T-cell (primary cell): ENCODE data around the gene GPC5. TPM values are rescaled to one million over a fixed set of nuclear protein-coding genes. Genes with fewer than 3 reads are reported as not detected.

Experiments used
- ATAC-seq, 4 experiments: fragments of 200-7000 bp in 3 of 4; fragments of 150-1000 bp in 1 of 4; cut with Tn5 transposase; replicated peaks in 1 of 4; 1 replicate in 3 of 4; 2 replicates in 1 of 4; pipeline ENCODE4 v1.10.0; 2021; ENCODE audit warnings: moderate library complexity in 3 of 4, mild to moderate bottlenecking in 2 of 4, moderate number of reproducible peaks in 1 of 4
- CTCF ChIA-PET, 2 donors: fragments of 300-600 bp; sonication (Branson Sonifier 250); formaldehyde crosslinking; loops; one replicate each; lab custom pipeline; 2022; ENCODE audit warnings: antibody characterized with exemption in 2 of 2; lab: Charles Lee
- POLR2A ChIA-PET, 2 donors: fragments of 300-600 bp; sonication (Branson Sonifier 250); formaldehyde crosslinking; loops; one replicate each; lab custom pipeline; 2022; ENCODE audit warnings: antibody characterized with exemption in 2 of 2; lab: Charles Lee
- DNase-seq, 35 experiments: peaks; one replicate each; pipeline versions ENCODE4 v3.0.0 to v3.0.0-alpha.2; 2013 to 2023
- H3K27ac ChIP-seq: one replicate; pipeline ENCODE4 v1.5.1; 2013; ENCODE audit warnings: low read length
- H3K27me3 ChIP-seq, 2 experiments: replicated peaks in 1 of 2; 1 replicate in 1 of 2; 2 replicates in 1 of 2; pipeline versions ENCODE4 v1.6.1 to v1.7.0; 2013; ENCODE audit warnings: low read length in 1 of 2, mixed read lengths in 1 of 2; ENCODE audit not compliant: control insufficient read depth in 2 of 2, insufficient read depth in 2 of 2; ENCODE audit errors: extremely low read depth in 1 of 2
- H3K36me3 ChIP-seq, 2 donors: 1 replicate in 1 of 2; 2 replicates in 1 of 2; pipeline versions ENCODE4 v1.6.1 to v1.7.0; 2013; ENCODE audit warnings: low read length in 1 of 2; ENCODE audit not compliant: control insufficient read depth in 2 of 2, insufficient read depth in 1 of 2; ENCODE audit errors: extremely low read depth in 1 of 2
- H3K4me1 ChIP-seq, 2 experiments: 1 replicate in 1 of 2; 2 replicates in 1 of 2; pipeline versions ENCODE4 v1.6.1 to v1.7.0; 2013; ENCODE audit warnings: low read length in 2 of 2, mixed read lengths in 1 of 2; ENCODE audit not compliant: insufficient read depth in 2 of 2, control insufficient read depth in 1 of 2; ENCODE audit errors: extremely low read depth in 1 of 2
- H3K4me3 ChIP-seq, 2 donors: 1 replicate in 1 of 2; 2 replicates in 1 of 2; pipeline versions ENCODE4 v1.5.1 to v1.7.0; 2013; ENCODE audit warnings: mild to moderate bottlenecking in 2 of 2, low read length in 1 of 2, moderate library complexity in 1 of 2; ENCODE audit not compliant: control insufficient read depth in 1 of 2; ENCODE audit errors: extremely low read depth in 1 of 2
- H3K9me3 ChIP-seq: 2 replicates; pipeline ENCODE4 v1.7.0; 2013
- H3K27ac Mint-ChIP-seq, 2 donors: one replicate each; pipeline ENCODE4 v1.8.0; 2020 to 2021; ENCODE audit warnings: mild to moderate bottlenecking in 2 of 2, mixed read lengths in 2 of 2
- H3K27me3 Mint-ChIP-seq, 2 donors: one replicate each; pipeline ENCODE4 v1.8.0; 2021 to 2022; ENCODE audit warnings: mixed read lengths in 2 of 2
- H3K36me3 Mint-ChIP-seq: one replicate; pipeline ENCODE4 v1.8.0; 2021; ENCODE audit warnings: mixed read lengths
- H3K4me1 Mint-ChIP-seq, 3 donors: one replicate each; pipeline ENCODE4 v1.8.0; 2020 to 2022; ENCODE audit warnings: mixed read lengths in 3 of 3, mild to moderate bottlenecking in 1 of 3
- H3K4me3 Mint-ChIP-seq, 3 donors: one replicate each; pipeline ENCODE4 v1.8.0; 2020 to 2022; ENCODE audit warnings: mild to moderate bottlenecking in 3 of 3, mixed read lengths in 3 of 3, moderate library complexity in 3 of 3
- H3K9me3 Mint-ChIP-seq, 3 donors: one replicate each; pipeline ENCODE4 v1.8.0; 2020 to 2022; ENCODE audit warnings: mixed read lengths in 3 of 3
- WGBS: methylation state at CpG from one replicate; pipeline ENCODE4 v1.1.5; 2013; ENCODE audit warnings: missing lambda C conversion rate; ENCODE audit not compliant: insufficient coverage; 5-methylcytosine and 5-hydroxymethylcytosine counted together
- total RNA-seq, 35 experiments: library from RNA in 6 of 35; stranded (reverse) in 6 of 35; fragments of 120-200 nt in 1 of 35; gene quantifications; one replicate each; pipeline versions ENCODE4 v1.2.1 to v1.2.4 and lab custom pipeline; 2013 to 2026

The GPC5 gene
- total RNA-seq, 5 donors from 2014 or later (not counting 1 experiment from before 2014, with no cell fraction given), result 0.12 to 0.39 (median 0.26) TPM

DNA sequence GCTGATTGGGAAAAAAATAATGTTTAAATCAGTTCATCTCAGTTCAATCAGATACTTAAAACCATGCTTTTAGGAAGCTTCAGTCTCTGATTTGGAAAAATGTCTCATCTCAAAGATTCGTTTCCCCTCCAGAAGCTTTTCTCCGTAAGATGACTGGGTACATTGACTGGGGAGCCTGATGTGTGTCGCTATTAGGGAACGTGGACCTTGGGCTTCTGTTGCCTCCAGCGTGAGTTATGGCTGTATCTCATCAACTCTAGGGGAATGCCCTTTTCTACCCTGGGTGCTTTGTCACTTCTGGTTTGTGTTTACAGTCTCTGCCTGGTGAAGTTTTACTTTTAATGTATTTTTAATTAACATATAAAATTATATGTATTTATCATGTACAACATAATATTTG, 1192.7 kb downstream of the GPC5 start:
- no peak overlapping the region for H3K27ac ChIP-seq
- H3K9me3 ChIP-seq, result no peaks in the 10 kb centered on the region
- DNase-seq (no peak), ATAC-seq (no peak)
- Mint-ChIP-seq H3K4me1 (no peaks in the 10 kb centered on the region), H3K36me3 (no peaks in the 10 kb centered on the region), H3K27me3 (no peaks in the 10 kb centered on the region), H3K27ac (no peak overlapping the region), H3K9me3 (peaks cover 6 to 42% (median 30%) of the 10 kb centered on the region in 3 donors), H3K4me3 (no peak overlapping the region)
- ChIA-PET CTCF (no interaction called here), POLR2A (no interaction called here)
- no peaks in the 10 kb centered on the region for H3K36me3 ChIP-seq
- no peaks in the 10 kb centered on the region for H3K27me3 ChIP-seq
- WGBS, result 59% methylated on average over 5 of the region's 5 CpGs
- H3K4me1 ChIP-seq, result no peaks in the 10 kb centered on the region
- H3K4me3 ChIP-seq, result no peak overlapping the region

DNA sequence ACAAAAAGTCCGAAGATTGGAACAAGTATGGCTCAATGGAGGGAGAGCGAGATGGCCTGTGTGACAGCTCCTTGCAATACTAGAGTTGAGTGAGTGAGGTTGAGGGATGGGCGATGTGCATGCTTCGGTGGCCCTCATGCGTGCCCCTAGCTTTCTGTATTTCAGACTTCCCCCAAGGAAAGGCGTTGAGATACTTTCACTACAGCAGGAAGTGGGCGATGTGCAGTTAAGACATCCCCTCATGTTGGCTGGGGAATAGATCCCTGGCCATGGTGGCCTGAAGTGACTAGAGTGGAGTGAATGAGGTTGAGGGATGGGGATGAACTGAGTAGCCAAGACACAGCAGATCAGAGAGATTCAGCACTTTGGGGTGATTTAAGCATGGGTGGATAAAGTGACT, 1194.3 kb downstream of the GPC5 start:
- Histone ChIP-seq H3K27ac (no peak overlapping the region), H3K4me3 (no peak overlapping the region), H3K9me3 (no peaks in the 10 kb centered on the region), H3K4me1 (no peaks in the 10 kb centered on the region), H3K27me3 (no peaks in the 10 kb centered on the region), H3K36me3 (no peaks in the 10 kb centered on the region)
- WGBS, result 89% methylated on average over 3 of the region's 7 CpGs
- H3K27me3 Mint-ChIP-seq, result no peaks in the 10 kb centered on the region
- no peak overlapping the region for H3K27ac Mint-ChIP-seq
- no peak for ATAC-seq
- H3K4me3 Mint-ChIP-seq, result no peak overlapping the region
- H3K9me3 Mint-ChIP-seq, result peaks cover 6 to 35% (median 30%) of the 10 kb centered on the region in 3 donors
- no peaks in the 10 kb centered on the region for H3K4me1 Mint-ChIP-seq
- POLR2A ChIA-PET, result no interaction called here
- DNase-seq, result no peak
- CTCF ChIA-PET, result no interaction called here
- no peaks in the 10 kb centered on the region for H3K36me3 Mint-ChIP-seq

DNA sequence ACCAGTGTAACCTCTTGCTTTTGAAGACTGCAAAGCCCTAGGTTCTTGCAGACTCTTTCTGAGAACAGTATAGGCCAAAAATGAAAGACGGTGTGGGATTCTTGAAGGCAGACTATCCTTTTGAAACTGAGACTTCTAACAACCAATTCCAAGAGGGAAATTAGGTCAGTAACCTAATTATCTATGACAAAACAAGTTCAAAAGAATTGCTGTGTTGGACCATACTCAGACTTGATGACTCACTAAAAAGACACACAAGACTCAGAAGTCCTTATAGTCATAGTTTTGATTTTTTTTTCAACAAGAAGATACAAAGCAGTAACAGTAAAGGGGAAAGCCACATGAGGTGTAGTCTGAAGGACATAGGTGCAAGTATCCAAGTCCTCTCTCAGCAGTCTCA, 1204.1 kb downstream of the GPC5 start:
- Mint-ChIP-seq H3K4me1 (no peaks in the 10 kb centered on the region), H3K36me3 (no peaks in the 10 kb centered on the region), H3K27me3 (no peaks in the 10 kb centered on the region), H3K27ac (no peak overlapping the region), H3K4me3 (no peak overlapping the region), H3K9me3 (peaks cover 3 to 11% (median 10%) of the 10 kb centered on the region in 3 donors)
- no peaks in the 10 kb centered on the region for H3K36me3 ChIP-seq
- 100% methylated on average over 1 of the region's 1 CpG for WGBS
- no peak for ATAC-seq
- no peak overlapping the region for H3K4me3 ChIP-seq
- no peaks in the 10 kb centered on the region for H3K4me1 ChIP-seq
- ChIA-PET CTCF (no interaction called here), POLR2A (no interaction called here)
- H3K9me3 ChIP-seq, result no peaks in the 10 kb centered on the region
- no peak for DNase-seq
- no peaks in the 10 kb centered on the region for H3K27me3 ChIP-seq
- no peak overlapping the region for H3K27ac ChIP-seq

DNA sequence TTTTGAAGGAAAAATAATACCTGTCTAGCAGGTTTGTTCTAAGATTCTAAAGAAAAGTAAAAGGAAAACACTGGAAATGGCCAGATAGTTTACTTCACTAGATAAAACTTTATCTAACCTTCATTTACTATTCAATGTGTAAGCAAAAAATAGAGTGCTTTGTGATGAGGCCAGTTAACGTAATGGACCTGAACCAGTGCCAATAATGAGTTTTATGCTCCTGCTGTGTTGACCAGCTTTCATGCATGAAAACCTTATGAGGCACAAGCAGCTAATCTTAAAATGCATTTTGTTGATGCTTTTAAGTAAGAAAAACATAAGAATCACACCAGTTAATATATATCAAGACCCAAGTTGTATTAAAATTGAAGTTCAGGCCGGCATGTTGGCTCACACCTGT, 1211.0 kb downstream of the GPC5 start:
- CTCF ChIA-PET, result no interaction called here
- Histone ChIP-seq H3K9me3 (no peaks in the 10 kb centered on the region), H3K4me3 (no peak overlapping the region), H3K27me3 (no peaks in the 10 kb centered on the region), H3K4me1 (no peaks in the 10 kb centered on the region), H3K36me3 (no peaks in the 10 kb centered on the region), H3K27ac (no peak overlapping the region)
- H3K36me3 Mint-ChIP-seq, result no peaks in the 10 kb centered on the region
- H3K4me1 Mint-ChIP-seq, result no peaks in the 10 kb centered on the region
- H3K4me3 Mint-ChIP-seq, result no peak overlapping the region
- peaks cover 0 to 14% (median 4%) of the 10 kb centered on the region in 3 donors for H3K9me3 Mint-ChIP-seq
- H3K27ac Mint-ChIP-seq, result no peak overlapping the region
- no peaks in the 10 kb centered on the region for H3K27me3 Mint-ChIP-seq
- no CpG with 5 or more reads among the region's 2 CpGs for WGBS
- ATAC-seq (no peak), DNase-seq (no peak)
- POLR2A ChIA-PET, result no interaction called here

DNA sequence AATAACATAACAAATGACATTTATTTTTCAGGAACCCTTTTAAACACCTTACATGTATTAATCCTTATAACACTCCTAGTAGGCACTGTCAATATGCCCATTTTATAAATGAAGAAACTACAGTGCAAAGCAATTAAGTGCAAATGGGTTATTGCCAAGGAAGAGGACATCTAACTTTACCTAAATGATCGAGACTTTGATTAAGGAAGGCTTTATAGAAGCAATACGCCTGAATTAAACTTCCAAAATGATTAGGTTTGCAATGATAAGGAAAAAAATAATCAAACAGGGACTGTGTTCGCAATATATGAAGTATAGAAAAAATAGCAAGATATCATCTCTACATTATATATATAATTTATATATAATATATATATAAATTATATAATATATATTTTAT, 1214.5 kb downstream of the GPC5 start:
- ATAC-seq (no peak), DNase-seq (no peak)
- no peak overlapping the region for H3K27ac ChIP-seq
- H3K27ac Mint-ChIP-seq, result no peak overlapping the region
- no peaks in the 10 kb centered on the region for H3K27me3 ChIP-seq
- WGBS, result 100% methylated on average over 1 of the region's 3 CpGs
- H3K9me3 ChIP-seq, result no peaks in the 10 kb centered on the region
- POLR2A ChIA-PET, result no interaction called here
- H3K4me3 ChIP-seq, result no peak overlapping the region
- H3K36me3 ChIP-seq, result no peaks in the 10 kb centered on the region
- no peaks in the 10 kb centered on the region for H3K36me3 Mint-ChIP-seq
- no peaks in the 10 kb centered on the region for H3K27me3 Mint-ChIP-seq
- no peak overlapping the region for H3K4me3 Mint-ChIP-seq
- CTCF ChIA-PET, result no interaction called here
- H3K4me1 Mint-ChIP-seq, result no peaks in the 10 kb centered on the region
- H3K4me1 ChIP-seq, result no peaks in the 10 kb centered on the region
- H3K9me3 Mint-ChIP-seq, result peaks cover 0 to 4% (median 4%) of the 10 kb centered on the region in 3 donors

DNA sequence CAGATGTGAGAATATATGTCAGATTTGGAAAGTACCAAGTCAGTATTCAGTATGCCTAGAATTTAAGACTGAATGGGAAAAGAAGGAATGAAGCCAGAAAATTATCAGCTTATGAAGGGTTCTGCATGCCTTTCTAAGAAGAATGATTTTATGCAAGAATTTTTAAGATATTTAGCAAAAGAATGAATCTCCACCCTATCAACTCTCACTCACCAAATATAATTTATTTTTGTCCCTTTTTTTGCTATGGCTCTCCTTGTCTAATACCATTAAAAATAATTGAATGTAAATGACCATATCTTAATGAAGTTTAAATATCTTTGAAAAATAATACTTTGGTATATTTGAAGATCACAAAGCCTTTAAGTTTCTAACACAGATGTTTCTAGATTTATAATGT, 1215.5 kb downstream of the GPC5 start:
- ATAC-seq (no peak), DNase-seq (no peak)
- Mint-ChIP-seq H3K27ac (no peak overlapping the region), H3K4me1 (no peaks in the 10 kb centered on the region), H3K4me3 (no peak overlapping the region), H3K27me3 (no peaks in the 10 kb centered on the region), H3K9me3 (peaks cover 0 to 2% (median under 1%) of the 10 kb centered on the region in 3 donors), H3K36me3 (no peaks in the 10 kb centered on the region)
- no peaks in the 10 kb centered on the region for H3K9me3 ChIP-seq
- ChIA-PET CTCF (no interaction called here), POLR2A (no interaction called here)
- H3K27me3 ChIP-seq, result no peaks in the 10 kb centered on the region
- H3K27ac ChIP-seq, result no peak overlapping the region
- H3K4me1 ChIP-seq, result no peaks in the 10 kb centered on the region
- H3K36me3 ChIP-seq, result no peaks in the 10 kb centered on the region
- no peak overlapping the region for H3K4me3 ChIP-seq

DNA sequence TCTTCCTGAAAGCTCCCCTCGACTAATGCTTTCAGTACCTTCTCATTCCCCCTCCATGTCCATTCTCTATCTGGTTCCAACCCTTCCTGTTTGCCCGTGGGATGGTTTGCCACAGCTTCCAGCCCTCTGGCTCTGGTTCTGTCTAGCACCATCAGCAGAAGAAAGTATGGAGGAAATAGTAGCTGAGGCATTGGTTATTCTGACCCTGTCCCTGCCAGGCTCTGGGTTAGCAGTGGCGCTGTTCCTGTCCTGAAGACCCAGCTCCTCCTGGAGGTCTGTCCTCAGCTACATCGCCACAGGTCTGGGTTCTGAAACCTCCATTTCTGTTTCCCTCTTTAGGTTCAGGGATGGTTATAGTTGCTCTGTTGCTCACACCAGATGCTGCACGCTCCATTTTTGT, 1223.6 kb downstream of the GPC5 start:
- Mint-ChIP-seq H3K4me1 (no peaks in the 10 kb centered on the region), H3K4me3 (no peak overlapping the region), H3K36me3 (no peaks in the 10 kb centered on the region), H3K27ac (no peak overlapping the region), H3K9me3 (peaks cover 7 to 15% (median 15%) of the 10 kb centered on the region in 3 donors), H3K27me3 (no peaks in the 10 kb centered on the region)
- Histone ChIP-seq H3K27me3 (no peaks in the 10 kb centered on the region), H3K4me3 (no peak overlapping the region), H3K4me1 (no peaks in the 10 kb centered on the region), H3K36me3 (no peaks in the 10 kb centered on the region), H3K9me3 (no peaks in the 10 kb centered on the region), H3K27ac (no peak overlapping the region)
- 61% methylated on average over 3 of the region's 5 CpGs for WGBS
- CTCF ChIA-PET, result no interaction called here
- POLR2A ChIA-PET, result no interaction called here
- DNase-seq (no peak), ATAC-seq (no peak)
